Muscle of back (tissue), 11 donors: ENCODE measurements around the gene ARL8A. TPM values are rescaled to one million over a fixed set of nuclear protein-coding genes. Genes with fewer than 3 reads are reported as not detected.
A peak's percentile ranks its signal among the peaks of the same experiment; 100 is the strongest.
"Not testable (repeated sequence)": the region's sequence is repeated elsewhere in the genome, so short reads cannot be mapped to it uniquely, and the experiment has no call there.

ENCODE experiments used
- DNase-seq, 3 donors: peaks; one replicate each; pipeline versions ENCODE4 v3.0.0 to v3.0.0-alpha.2; 2013
- polyA plus RNA-seq, 10 donors: library from polyadenylated mRNA; unstranded; fragments of 120-200 nt; gene quantifications; one replicate each; pipeline ENCODE4 v1.2.1, GENCODE V29; 2013; ENCODE audit not compliant: insufficient read length in 10 of 10

Gene ARL8A
- polyA plus RNA-seq, 10 donors, result 34.3 to 43.1 (median 38.4) TPM

- no peak for DNase-seq
These were observed 23.5 kb downstream of the ARL8A start for GRCh38 chr1:202121006-202121405.

GRCh38 chr1:202117898-202118371, 26.6 kb downstream of the ARL8A start:
- no peak for DNase-seq

- DNase-seq, result no peak
These were observed 28.2 kb downstream of the ARL8A start for GRCh38 chr1:202116287-202116686.

GRCh38 chr1:202113690-202114300, 30.7 kb downstream of the ARL8A start:
- no peak for DNase-seq

- DNase-seq, result peak in 2 of 3 donors; percentile 28 to 55
These were observed 31.5 kb downstream of the ARL8A start for GRCh38 chr1:202112859-202113689.

- not testable (repeated sequence) for DNase-seq
These were observed 32.9 kb downstream of the ARL8A start for GRCh38 chr1:202111589-202111988.

GRCh38 chr1:202110977-202111376, 33.6 kb downstream of the ARL8A start:
- no peak for DNase-seq

GRCh38 chr1:202107801-202108731, 36.5 kb downstream of the ARL8A start:
- DNase-seq, result no peak

GRCh38 chr1:202107321-202107761, 37.2 kb downstream of the ARL8A start:
- DNase-seq, result no peak

- DNase-seq, result no peak
These were observed 37.9 kb downstream of the ARL8A start for GRCh38 chr1:202106340-202107254.

- DNase-seq, result no peak
These were observed 38.8 kb downstream of the ARL8A start for GRCh38 chr1:202105571-202106339.

- DNase-seq, result no peak
These were observed 40.5 kb downstream of the ARL8A start for GRCh38 chr1:202104073-202104472.

GRCh38 chr1:202101184-202101583, 43.4 kb downstream of the ARL8A start:
- no peak for DNase-seq

- no peak for DNase-seq
These were observed 50.7 kb downstream of the ARL8A start for GRCh38 chr1:202093858-202094257.

GRCh38 chr1:202090994-202091393, 53.5 kb downstream of the ARL8A start:
- DNase-seq, result no peak

GRCh38 chr1:202088206-202088605, 56.3 kb downstream of the ARL8A start:
- DNase-seq, result no peak

GRCh38 chr1:202086579-202087350, 57.8 kb downstream of the ARL8A start:
- DNase-seq, result no peak

GRCh38 chr1:202085682-202086373, 58.7 kb downstream of the ARL8A start:
- DNase-seq, result peak in 1 of 3 donors; percentile 37
